H1 (cell line): ENCODE measurements around the gene ARL10. TPM values are rescaled to one million over a fixed set of nuclear protein-coding genes. Genes with fewer than 3 reads are reported as not detected.

Experiments
- CBX5 ChIP-seq: fragments of 300-800, 300-1000 bp; sonication (generic); IDR thresholded peaks from 2 replicates; pipeline ENCODE4 v1.7.1; 2016; ENCODE audit warnings: antibody characterized with exemption, low read length, low read depth
- E2F6 ChIP-seq: IDR thresholded peaks from 2 replicates; pipeline ENCODE4 v1.6.1; 2012; ENCODE audit warnings: inconsistent platforms
- EGR1 ChIP-seq: IDR thresholded peaks from 2 replicates; pipeline ENCODE4 v1.6.1; 2011; ENCODE audit warnings: low read depth, low read length, borderline replicate concordance
- GTF2F1 ChIP-seq: IDR thresholded peaks from 2 replicates; pipeline ENCODE4 v1.6.1; 2012; ENCODE audit warnings: low read depth, low read length, improper control_type of control experiment, borderline replicate concordance
- JUND ChIP-seq: IDR thresholded peaks from 2 replicates; pipeline ENCODE4 v1.6.1; 2011; ENCODE audit warnings: mild to moderate bottlenecking, improper control_type of control experiment, low read length
- KDM1A ChIP-seq: fragments of 200-600, 300-600 bp; sonication (generic); IDR thresholded peaks from 2 replicates; pipeline ENCODE4 v1.7.1; 2016; ENCODE audit warnings: mild to moderate bottlenecking, low read length, borderline replicate concordance
- KDM4A ChIP-seq: IDR thresholded peaks from one replicate; pipeline ENCODE4 v1.7.1; 2012; ENCODE audit warnings: low read depth, mild to moderate bottlenecking, moderate library complexity, low read length, inconsistent platforms; ENCODE audit not compliant: severe bottlenecking
- PHF8 ChIP-seq: fragments of 200-600 bp; sonication (generic); conservative IDR thresholded peaks from 2 replicates; pipeline ENCODE4 v1.7.1; 2012; ENCODE audit warnings: low read depth, mild to moderate bottlenecking, inconsistent platforms, low read length, moderate library complexity
- POLR2AphosphoS5 ChIP-seq: IDR thresholded peaks from 2 replicates; pipeline ENCODE4 v1.6.1; 2011; ENCODE audit warnings: low read depth, low read length
- RBBP5 ChIP-seq: IDR thresholded peaks from 2 replicates; pipeline ENCODE4 v1.7.1; 2012; ENCODE audit warnings: low read depth, mild to moderate bottlenecking, inconsistent platforms, low read length, moderate library complexity, borderline replicate concordance
- RFX5 ChIP-seq: IDR thresholded peaks from 2 replicates; pipeline ENCODE4 v1.6.1; 2011; ENCODE audit warnings: low read depth, low read length, improper control_type of control experiment, borderline replicate concordance
- RXRA ChIP-seq: IDR thresholded peaks from 2 replicates; pipeline ENCODE4 v1.6.1; 2011; ENCODE audit warnings: low read depth, mild to moderate bottlenecking, low read length, moderate library complexity; ENCODE audit not compliant: insufficient read depth
- SUZ12 ChIP-seq: fragments of 200-600 bp; sonication (generic); IDR thresholded peaks from 2 replicates; pipeline ENCODE4 v1.6.1; 2012; ENCODE audit warnings: mild to moderate bottlenecking, inconsistent platforms, low read length, moderate library complexity, mixed read lengths
- USF2 ChIP-seq: IDR thresholded peaks from 2 replicates; pipeline ENCODE4 v1.6.1; 2011; ENCODE audit warnings: low read length, improper control_type of control experiment
- polyA plus RNA-seq, 7 experiments: library from polyadenylated mRNA; depleted of rRNA in 3 of 7; stranded (reverse) in 5 of 7; unstranded in 2 of 7; fragments of >200 nt in 5 of 7; fragments of 200-250 nt in 2 of 7; gene quantifications; 1 replicate in 5 of 7; 2 replicates in 1 of 7; 4 replicates in 1 of 7; pipeline versions ENCODE4 v1.2.1 to v1.2.3, GENCODE V29; 2011 to 2013; ENCODE audit warnings: missing spikeins in 2 of 7, mixed read lengths in 2 of 7
- total RNA-seq: library from RNA; stranded (reverse); fragmentation: NEBNext Ultra II Directional; extraction: Animal tissue kit (Norgen Biotek cat#: 25700); gene quantifications from 2 replicates; pipeline ENCODE4 v1.2.1, GENCODE V29; 2021

Gene ARL10
- total and polyA plus RNA-seq, 2 of the 8 experiments (the other 6 are each of a cell fraction or from before 2014, with no cell fraction given): 3.1 to 7.4 TPM

GRCh38 chr5:176365351-176366231 lies at the start of gene ARL10 (continued):
- no peak for TF ChIP-seq RFX5
- peak; percentile 7; the same call in 1 of the 2 replicates for TF ChIP-seq EGR1
- no peak for TF ChIP-seq KDM1A
- no peak for TF ChIP-seq USF2
- TF ChIP-seq PHF8: peak; percentile 53; the same call in 1 of the 2 replicates
- TF ChIP-seq SUZ12: peak; percentile 51; the same call in 1 of the 2 replicates
- no peak for TF ChIP-seq CBX5
- TF ChIP-seq E2F6: peak; percentile 85; the same call in 1 of the 2 replicates
- TF ChIP-seq JUND: no peak
- no peak for TF ChIP-seq RXRA
- TF ChIP-seq KDM4A: peak; percentile 99
- no peak for TF ChIP-seq GTF2F1
- TF ChIP-seq RBBP5: no peak
- no peak for TF ChIP-seq POLR2AphosphoS5
